ENCODE measurements around the gene IL10RB. TPM values are rescaled to one million over a fixed set of nuclear protein-coding genes. Genes with fewer than 3 reads are reported as not detected.

IL10RB gene
- total and polyA plus RNA-seq, 10 donors, result 25.4 to 89.7 (median 55.3) TPM

GRCh38 chr21:33291686-33292085 lies 25.5 kb downstream of the IL10RB start:
- no peak for TF ChIP-seq POLR2A (IDR thresholded peaks at IDR 0.05)
- TF ChIP-seq POLR2AphosphoS5 (IDR thresholded peaks at IDR 0.05), result peak in 2 of 3 donors; percentile 33 to 60
- H3K27me3 ChIP-seq (replicated peaks in 1 of 7), result no peaks in the 10 kb centered on the region
- H3K36me3 ChIP-seq, result peaks cover 3 to 100% (median 53%) of the 10 kb centered on the region in 6 donors
- no peak overlapping the region for H3K4me3 ChIP-seq
- no peaks in the 10 kb centered on the region for H3K9me3 ChIP-seq
- H3K27ac ChIP-seq, result peak overlapping the region in 1 of 8 donors; percentile 27
- peaks cover 0 to 69% (median 26%) of the 10 kb centered on the region in 6 donors for H3K4me1 ChIP-seq
- intact Hi-C loops (cut with DNase I; ENCODE audit: low total_unique reads), result no loop called here
- DNase-seq, result no peak
- 88 to 100% (median 94%) methylated on average over 3 to 9 of the region's 9 CpGs for WGBS, 5 donors

- Histone ChIP-seq H3K36me3 (peaks cover 3 to 100% (median 58%) of the 10 kb centered on the region in 6 donors), H3K4me3 (no peak overlapping the region), H3K4me1 (peaks cover 0 to 68% (median 22%) of the 10 kb centered on the region in 6 donors), H3K9me3 (no peaks in the 10 kb centered on the region), H3K27ac (peak overlapping the region in 3 of 8 donors; percentile 24 to 93 (median 27)), H3K27me3 (replicated peaks in 1 of 7) (no peaks in the 10 kb centered on the region)
- 81 to 88% (median 85%) methylated on average over 4 to 5 of the region's 5 CpGs for WGBS, 5 donors
- DNase-seq, result no peak
- no peak for TF ChIP-seq POLR2A (IDR thresholded peaks at IDR 0.05)
- TF ChIP-seq CTCF (IDR thresholded peaks at IDR 0.05 in 8 of 11, conservative IDR thresholded peaks at IDR 0.05 in 3 of 11), result no peak
- TF ChIP-seq POLR2AphosphoS5 (IDR thresholded peaks at IDR 0.05), result no peak
- intact Hi-C loops (cut with DNase I; ENCODE audit: low total_unique reads), result no loop called here
Measured at GRCh38 chr21:33292724-33293123, 26.6 kb downstream of the IL10RB start.

- Histone ChIP-seq H3K9me3 (no peaks in the 10 kb centered on the region), H3K27ac (peak overlapping the region in 3 of 8 donors; percentile 24 to 93 (median 27)), H3K27me3 (replicated peaks in 1 of 7) (no peaks in the 10 kb centered on the region), H3K4me1 (peaks cover 0 to 68% (median 21%) of the 10 kb centered on the region in 6 donors), H3K4me3 (no peak overlapping the region), H3K36me3 (peaks cover 3 to 100% (median 57%) of the 10 kb centered on the region in 6 donors)
- DNase-seq, result no peak
- intact Hi-C loops (cut with DNase I; ENCODE audit: low total_unique reads), result no loop called here
- no peak for TF ChIP-seq CTCF (IDR thresholded peaks at IDR 0.05 in 8 of 11, conservative IDR thresholded peaks at IDR 0.05 in 3 of 11)
- no peak for TF ChIP-seq POLR2AphosphoS5 (IDR thresholded peaks at IDR 0.05)
- TF ChIP-seq POLR2A (IDR thresholded peaks at IDR 0.05), result no peak
- WGBS, 5 donors, result 87 to 96% (median 91%) methylated on average over 7 of the region's 7 CpGs
Measured at GRCh38 chr21:33293136-33293535, 27.0 kb downstream of the IL10RB start.

- no peak for DNase-seq
- Histone ChIP-seq H3K27ac (peak overlapping the region in 3 of 8 donors; percentile 24 to 93 (median 42)), H3K4me1 (peaks cover 2 to 69% (median 23%) of the 10 kb centered on the region in 6 donors), H3K27me3 (replicated peaks in 1 of 7) (no peaks in the 10 kb centered on the region), H3K4me3 (no peak overlapping the region), H3K36me3 (peaks cover 3 to 94% (median 55%) of the 10 kb centered on the region in 6 donors), H3K9me3 (no peaks in the 10 kb centered on the region)
- WGBS, 5 donors, result 63 to 85% (median 74%) methylated on average over 7 of the region's 7 CpGs
- intact Hi-C loops (cut with DNase I; ENCODE audit: low total_unique reads), result no loop called here
- TF ChIP-seq CTCF (IDR thresholded peaks at IDR 0.05 in 8 of 11, conservative IDR thresholded peaks at IDR 0.05 in 3 of 11), result no peak
- no peak for TF ChIP-seq POLR2AphosphoS5 (IDR thresholded peaks at IDR 0.05)
- TF ChIP-seq POLR2A (IDR thresholded peaks at IDR 0.05), result no peak
Measured at GRCh38 chr21:33293811-33294216, 27.6 kb downstream of the IL10RB start.

Measured in spleen (tissue), 11 donors.